HuH-7 (cell line): ENCODE data around the gene AJM1.
A peak's percentile ranks its signal among the peaks of the same experiment; 100 is the strongest.
"Not testable (repeated sequence)": the region's sequence is repeated elsewhere in the genome, so short reads cannot be mapped to it uniquely, and the experiment has no call there.

Source experiments
- DNase-seq: peaks from one replicate; pipeline ENCODE4 v3.0.0; 2011; ENCODE audit warnings: low spot score

AJM1 gene

DNA sequence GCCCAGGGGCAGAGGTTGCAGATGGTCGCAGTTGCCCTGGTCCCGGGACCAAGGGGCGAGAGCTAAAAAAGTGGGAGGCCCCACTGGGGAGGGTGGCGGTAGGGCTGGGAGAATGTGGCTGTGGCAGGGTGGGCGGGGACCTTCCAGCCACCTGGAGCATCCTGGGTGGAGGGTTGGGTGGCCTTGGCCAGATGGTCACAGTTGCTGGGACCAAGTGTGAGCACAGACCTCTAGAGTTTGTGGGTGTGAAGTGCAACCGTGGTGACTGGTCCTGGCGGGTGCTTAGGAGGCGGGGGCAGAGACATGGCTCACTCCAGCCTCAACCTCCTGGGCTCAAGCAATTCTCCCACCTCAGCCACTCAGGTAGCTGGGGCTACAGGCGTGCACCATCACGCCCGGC lies 38.4 kb downstream of the AJM1 start:
- no peak for DNase-seq

- DNase-seq: no peak
Measured at GRCh38 chr9:136881691-136882108, 39.4 kb downstream of the AJM1 start.

DNA sequence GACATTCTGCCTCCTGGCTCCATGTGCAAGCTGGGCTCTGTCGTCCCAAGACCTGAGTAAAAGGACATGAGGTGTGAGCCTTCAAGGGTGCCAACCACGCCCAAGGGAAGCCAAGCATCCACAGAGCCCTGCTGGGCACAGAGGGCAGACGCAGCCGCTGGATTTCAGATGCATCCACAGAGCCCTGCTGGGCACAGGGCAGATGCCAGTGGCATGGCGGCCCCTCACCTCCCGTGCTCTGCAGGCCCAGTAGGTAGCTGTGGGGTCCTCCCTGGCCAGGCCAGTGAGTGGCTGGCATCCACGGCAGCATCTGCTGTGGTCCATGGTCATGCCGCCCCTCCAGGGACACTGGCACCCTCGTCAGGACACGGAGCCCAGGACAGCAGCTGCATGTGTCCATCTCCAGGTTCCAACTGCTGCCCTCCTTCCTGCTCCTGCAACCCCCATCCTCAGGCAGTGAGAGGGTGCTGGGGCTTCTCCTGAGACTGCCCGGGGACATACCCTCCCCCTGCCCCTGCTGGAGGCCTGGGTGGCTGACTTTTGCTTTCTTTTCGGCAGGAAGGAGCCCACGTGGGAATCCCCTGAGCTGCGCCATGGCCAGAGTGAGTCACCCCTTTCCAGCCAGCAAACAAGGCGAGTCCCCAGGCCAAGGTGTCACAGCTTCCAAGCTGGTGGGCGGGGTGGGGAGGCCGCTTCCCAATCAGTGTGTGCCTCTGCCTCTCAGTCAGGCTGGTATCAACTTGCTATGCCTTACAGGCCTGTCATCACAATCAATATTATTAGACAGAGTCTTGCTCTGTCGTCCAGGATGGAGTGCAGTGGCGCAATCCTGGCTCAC lies 40.0 kb downstream of the AJM1 start:
- peak; percentile 67 for DNase-seq

DNA sequence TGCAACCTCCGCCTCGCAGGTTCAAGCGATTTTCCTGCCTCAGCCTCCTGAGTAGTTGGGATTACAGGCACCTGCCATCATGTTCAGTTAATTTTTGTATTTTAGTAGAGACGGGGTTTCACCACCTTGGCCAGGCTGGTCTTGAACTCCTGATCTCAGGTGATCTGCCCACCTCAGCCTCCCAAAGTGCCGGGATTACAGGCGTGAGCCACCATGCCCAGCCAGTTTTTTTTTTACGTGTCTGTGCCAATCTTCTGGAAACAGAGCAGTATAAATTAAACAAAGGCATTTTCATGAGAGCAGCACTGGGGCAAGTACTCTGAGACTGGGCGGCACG lies 40.6 kb downstream of the AJM1 start:
- DNase-seq: not testable (repeated sequence)

DNA sequence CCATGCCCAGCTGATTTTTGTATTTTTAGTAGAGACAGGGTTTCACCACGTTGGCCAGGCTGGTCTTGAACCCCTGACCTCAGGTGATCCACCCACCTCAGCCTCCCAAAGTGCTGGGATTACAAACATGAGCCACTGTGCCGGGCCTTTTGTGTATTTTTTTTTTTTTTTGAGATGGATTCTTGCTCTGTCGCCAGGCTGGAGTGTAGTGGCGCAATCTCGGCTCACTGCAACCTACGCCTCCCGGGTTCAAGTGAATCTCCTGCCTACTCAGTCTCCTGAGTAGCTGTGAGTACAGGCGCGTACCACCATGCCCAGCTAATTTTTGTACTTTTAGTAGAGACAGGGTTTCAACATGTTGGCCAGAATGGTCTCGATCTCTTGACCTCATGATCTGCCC lies 41.4 kb downstream of the AJM1 start:
- not testable (repeated sequence) for DNase-seq

DNA sequence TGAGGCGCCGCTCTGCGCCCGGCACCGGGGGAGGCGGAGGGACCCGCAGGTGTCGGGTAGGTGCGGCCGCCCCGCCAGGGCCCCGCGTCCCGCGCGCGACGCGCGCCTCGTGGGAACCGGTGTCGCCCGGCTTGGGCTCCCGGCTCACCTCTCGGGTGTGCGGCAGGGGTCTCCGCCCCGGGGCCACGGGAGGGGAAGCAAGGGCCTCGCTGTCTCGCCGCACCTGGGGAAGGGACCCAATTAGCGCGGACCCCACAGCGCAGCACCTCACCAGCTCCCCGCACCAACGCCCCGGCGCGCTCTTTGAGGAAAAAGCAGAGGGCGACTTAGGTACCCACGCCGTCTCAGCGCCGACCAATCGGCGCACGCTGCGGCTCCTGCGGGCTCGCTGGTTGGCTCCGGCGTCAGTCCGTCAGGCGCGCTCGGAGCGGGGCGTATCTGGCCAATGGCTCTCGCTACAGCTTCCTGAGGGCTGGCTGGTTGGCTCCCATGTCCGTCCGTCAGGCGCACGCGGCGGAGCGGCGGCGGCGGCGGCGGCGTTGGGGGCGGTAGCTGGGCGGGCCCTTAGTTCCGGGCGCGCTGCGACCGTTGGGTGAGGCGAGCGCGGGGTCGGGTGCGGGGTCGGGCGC lies 43.8 kb downstream of the AJM1 start, which contains the start of gene TRAF2:
TSS of gene TRAF2 (plus strand) at position 567 of the 629 bp plus-strand sequence. CDS start 12,225 bp downstream, outside the sequence.
- DNase-seq: peak; percentile 100

DNA sequence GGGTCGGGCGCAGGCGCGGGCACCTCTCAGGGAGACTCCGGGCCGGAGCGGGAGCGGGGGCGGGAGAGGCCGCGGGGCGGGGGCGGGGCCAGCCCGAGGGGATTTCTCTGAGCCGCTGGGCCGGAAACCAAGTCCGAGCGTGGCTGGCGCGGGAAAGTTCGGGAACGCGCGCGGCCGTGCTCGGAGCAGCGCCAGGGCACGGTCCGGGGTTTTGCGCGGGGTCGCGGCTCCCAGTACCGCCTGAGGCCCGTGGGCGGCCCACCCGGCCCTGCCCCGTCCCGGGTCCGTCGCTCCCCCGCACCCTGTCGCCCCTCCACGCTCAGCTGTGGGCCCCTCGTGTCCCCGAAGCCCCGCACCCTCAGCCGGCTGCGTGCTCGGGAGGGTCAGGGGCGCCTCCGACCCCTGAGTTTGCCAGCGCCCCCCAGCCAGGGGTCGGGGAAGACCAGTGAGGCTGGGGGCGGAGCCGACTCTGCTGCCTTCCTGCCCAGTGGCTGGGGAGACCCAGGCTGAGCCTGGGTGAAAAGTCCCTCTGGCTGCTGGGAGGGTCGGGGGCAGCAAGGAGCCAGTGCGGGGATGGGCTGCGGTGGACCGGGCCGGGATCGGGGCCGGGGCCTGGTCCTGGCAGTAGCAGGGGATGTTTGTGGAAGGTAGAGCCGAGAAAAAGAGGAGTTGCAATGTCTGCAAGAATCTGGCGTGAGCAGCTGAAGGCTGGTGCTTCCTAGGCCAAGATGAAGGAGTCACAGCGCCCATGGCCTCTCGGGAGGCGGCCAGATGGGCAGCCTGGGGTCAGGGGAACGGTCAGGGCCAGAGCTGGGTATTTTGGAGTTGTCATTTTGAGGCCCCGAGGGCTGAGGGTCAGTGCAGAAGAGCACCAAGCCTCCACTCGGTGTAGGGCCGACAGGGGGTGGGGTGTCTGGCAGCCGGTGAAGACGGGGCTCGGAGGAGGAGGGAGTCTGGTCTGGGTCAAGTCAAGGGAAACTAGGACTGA lies 44.6 kb downstream of the AJM1 start:
- peak; percentile 77 for DNase-seq

DNA sequence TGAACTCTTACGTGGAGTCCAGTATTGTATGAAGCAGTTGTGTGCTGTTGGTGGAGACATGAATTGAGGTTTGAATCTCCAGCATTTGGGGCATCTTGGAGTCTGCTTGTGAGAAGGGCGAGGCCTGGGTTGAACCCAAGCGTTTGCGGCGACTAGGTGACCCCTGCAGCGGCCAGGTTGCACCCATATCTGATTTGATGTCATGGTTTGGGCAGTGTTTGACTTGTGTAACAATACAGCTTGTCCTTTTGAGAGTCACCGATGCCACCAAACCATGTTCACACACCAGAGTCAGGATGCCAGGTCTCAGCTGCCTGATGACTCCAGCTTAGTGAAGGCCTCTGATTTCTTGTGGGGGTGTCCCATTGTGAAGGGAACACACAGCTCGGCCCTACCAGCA lies 46.2 kb downstream of the AJM1 start:
- DNase-seq: no peak

DNA sequence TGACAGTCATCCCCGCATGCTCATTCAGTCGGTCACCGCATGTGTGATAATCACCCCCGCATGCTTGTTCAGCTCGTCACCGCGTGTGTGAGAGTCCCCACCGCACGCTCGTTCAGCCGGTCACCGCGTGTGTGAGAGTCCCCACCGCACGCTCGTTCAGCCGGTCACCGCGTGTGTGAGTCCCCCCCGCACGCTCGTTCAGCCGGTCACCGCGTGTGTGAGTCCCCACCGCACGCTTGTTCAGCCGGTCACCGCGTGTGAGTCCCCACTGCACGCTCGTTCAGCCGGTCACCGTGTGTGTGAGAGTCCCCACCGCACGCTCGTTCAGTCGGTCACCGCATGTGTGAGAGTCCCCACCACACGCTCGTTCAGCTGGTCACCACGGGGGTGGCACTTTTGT lies 47.6 kb downstream of the AJM1 start:
- DNase-seq: no peak

DNA sequence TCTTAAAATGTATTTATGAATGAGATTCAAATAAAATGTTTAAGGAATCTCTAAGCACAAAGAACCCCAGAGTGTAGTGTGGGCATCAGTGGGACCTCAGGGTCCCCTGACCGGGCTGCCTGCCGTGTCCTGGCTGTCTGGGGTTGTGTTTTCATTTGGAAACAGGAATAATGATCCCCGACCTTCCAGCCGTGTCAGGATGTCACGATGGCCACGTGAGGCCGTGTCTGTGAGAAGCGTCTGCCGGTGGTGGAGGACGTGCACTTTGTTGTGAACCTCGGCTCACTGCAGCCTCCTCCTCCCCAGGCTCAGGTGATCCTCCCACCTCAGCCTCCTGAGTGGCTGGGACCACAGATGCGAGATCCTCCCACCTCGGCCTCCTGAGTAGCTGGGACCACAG lies 48.4 kb downstream of the AJM1 start:
- DNase-seq: no peak
